Cardiac septum (tissue), 1 donor: ENCODE data around the gene BORCS6. TPM values are rescaled to one million over a fixed set of nuclear protein-coding genes. Genes with fewer than 3 reads are reported as not detected.
"Not testable (repeated sequence)": the region's sequence is repeated elsewhere in the genome, so short reads cannot be mapped to it uniquely, and the experiment has no call there.

Experiments used
- DNase-seq: peaks from one replicate; pipeline ENCODE4 v3.0.0-alpha.2; 2020; ENCODE audit warnings: low spot score
- intact Hi-C: fragments of 100-400 bp; cut with DNase I; formaldehyde crosslinking; loops from one replicate; pipeline ENCODE4 v1.14.0; 2022
- total RNA-seq: library from RNA; stranded (reverse); fragmentation: NEBNext Ultra II Directional; extraction: Animal tissue kit (Norgen Biotek cat#: 25700); gene quantifications from one replicate; pipeline ENCODE4 v1.2.1, GENCODE V29; 2021
- donor health status: DM: no; HTN: no; CAD: no.

The BORCS6 gene
- total RNA-seq, 1 donor from 2014 or later: 6.8 TPM

DNA sequence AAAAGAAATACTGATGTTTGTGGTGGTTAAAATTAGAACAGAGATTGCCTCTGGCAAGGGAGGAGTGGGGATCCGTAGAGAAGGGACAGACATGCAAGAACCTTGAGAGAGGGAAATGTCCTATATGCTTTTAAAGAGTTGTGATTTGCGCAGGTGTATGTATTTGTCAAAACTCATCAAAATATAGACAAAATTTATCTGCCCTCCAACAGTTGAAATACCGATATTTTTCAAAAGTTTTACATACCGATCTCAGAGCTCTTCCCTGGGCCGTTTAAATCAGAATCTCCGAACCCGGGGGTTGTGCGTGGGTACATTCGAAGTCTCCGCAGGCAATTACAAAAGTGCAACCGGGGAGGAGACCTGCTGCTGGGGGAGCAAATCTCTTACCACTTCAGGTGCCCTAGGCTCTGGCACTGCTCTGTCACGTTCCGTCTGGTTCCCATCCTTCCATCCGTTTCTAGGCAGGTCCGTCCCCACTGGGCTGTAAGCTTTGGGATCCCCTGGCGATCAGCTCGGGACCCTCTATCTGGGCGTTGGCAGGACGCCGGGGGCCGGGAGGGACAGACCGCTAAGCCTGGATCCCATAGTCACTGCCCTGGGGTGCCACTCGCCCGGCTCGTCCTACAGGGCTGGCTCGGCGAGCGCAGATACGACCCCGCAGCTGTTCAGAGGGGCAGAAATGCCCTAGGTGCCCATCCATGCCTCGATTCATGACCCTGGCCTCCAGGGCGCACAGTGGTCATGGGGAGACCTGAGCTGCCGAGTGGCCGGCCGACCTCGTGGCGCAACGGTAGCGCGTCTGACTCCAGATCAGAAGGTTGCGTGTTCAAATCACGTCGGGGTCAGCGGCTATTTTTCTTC lies 4.2 kb downstream of the BORCS6 start:
- DNase-seq: peak; percentile 93
- intact Hi-C loops: loop anchor here (1.0 to 5.0 kb wide), 4 partner anchors 29 to 67 kb away; partner anchors contain the start of gene ALOXE3

DNA sequence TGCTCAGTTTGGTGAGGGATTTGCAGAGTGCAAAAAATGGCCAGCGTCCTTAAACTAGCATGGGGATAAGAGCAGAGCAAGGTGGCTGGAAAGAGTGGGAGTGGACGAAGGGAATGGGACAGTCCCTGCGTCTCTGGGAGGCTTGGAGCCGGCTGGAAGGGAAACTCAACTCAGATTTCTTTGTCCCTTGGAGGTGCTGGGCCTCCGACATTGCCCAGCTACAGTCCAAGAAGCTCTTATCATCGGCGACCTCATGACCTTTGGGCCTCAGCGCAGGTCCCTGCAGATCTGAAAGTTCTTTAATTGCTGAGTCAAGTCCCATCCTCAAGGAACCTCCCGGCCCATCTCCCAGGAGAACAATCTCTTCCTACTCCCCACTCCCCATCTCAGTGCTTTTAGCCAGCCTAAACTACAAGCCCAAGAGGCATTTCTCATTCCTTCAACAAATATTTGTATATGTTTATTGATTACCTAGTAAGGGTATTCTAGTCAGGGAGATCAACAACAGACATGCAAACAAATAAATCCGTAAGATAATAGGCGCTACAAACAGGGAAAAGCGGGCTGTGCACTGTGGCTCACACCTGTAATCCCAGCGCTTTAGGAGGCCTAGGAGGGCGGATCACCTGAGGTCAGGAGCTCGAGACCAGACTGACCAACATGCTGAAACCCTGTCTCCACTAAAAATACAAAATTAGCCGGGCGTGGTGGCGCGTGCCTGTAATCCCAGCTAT lies 12.8 kb downstream of the BORCS6 start:
- intact Hi-C loops: no loop called here
- no peak for DNase-seq

DNA sequence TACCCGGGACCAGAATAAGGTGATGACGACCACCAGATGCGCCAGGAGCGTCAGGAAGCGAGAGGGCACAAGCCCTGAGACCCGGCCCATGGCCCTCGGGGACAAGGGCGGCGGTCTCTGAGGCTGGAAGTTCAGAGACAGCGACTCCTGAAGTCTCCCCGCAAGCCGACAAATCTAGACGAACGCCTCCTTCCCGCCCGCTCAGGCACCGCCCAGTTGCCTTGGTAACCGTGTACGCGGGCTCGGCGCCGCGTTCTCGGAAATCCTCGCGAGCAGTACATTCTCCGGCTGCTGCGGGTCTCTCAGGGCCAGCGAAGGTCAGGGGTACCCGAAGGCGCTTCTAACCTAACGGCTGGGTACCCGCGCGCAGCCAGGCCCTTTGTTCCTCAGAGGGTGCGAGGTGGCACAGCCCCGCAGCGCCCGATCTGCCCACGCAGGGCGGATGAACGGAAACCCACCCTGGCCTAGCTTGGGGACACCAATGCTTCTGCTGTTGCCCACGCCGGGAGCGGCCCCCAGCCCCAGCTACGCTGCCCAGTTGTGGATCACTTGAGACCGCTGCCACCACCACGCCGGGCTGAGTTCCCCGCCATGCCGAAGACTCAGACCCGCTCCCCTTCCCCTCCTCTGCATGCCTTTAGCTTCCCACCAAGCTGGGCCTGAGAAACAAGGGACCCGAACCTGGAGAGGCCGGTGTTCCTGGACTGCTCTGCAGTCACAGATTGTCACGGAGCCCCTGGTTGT lies 13.6 kb downstream of the BORCS6 start, which contains the start of gene TMEM107:
TSS of gene TMEM107 (minus strand) at position 184 of the 744 bp plus-strand sequence. CDS start at position 90, 94 bp downstream.
- peak; percentile 91 for DNase-seq
- intact Hi-C loops: no loop called here

DNA sequence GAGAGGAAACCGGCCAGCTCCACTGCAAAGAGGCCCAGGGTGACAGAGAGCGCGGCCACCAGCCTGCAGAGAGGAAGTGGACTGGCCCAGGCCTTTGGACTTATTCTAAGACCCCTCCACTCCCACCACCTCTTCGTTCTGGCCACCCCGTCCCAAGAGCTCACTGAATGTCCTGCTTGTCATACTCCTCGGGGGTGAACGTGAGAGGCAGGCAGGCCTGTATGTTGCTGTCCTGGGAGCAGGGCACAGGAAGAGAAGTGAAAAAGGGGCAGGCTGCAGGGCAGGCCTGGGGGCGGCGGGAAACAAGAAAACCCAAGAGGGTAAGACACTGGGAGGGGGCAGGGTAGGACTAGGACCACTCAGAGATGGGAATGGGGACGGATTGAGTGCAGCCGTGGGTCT lies 14.2 kb downstream of the BORCS6 start:
- DNase-seq: no peak
- intact Hi-C loops: no loop called here

DNA sequence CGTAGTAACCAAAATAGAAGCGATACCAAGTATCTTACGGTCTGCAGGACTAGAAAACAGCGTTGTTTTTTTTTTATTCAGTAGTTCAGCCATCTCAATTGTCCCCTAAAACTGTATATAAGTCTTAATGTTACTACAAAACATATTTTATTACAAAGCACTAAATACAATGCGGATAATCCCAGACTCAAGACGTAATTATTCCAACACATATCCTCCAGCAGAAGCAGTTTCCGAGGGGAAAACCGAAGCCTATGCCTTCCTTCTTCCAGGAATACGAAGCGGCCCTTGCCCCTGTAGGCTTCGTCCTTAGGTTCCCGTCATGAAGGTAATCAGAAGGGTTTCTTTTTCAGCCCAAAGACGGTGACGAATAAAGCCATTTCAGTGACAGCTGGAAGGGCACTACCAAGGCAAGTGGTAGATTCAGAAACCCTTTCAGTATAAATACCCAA lies 16.1 kb downstream of the BORCS6 start:
- no peak for DNase-seq
- intact Hi-C loops: no loop called here

DNA sequence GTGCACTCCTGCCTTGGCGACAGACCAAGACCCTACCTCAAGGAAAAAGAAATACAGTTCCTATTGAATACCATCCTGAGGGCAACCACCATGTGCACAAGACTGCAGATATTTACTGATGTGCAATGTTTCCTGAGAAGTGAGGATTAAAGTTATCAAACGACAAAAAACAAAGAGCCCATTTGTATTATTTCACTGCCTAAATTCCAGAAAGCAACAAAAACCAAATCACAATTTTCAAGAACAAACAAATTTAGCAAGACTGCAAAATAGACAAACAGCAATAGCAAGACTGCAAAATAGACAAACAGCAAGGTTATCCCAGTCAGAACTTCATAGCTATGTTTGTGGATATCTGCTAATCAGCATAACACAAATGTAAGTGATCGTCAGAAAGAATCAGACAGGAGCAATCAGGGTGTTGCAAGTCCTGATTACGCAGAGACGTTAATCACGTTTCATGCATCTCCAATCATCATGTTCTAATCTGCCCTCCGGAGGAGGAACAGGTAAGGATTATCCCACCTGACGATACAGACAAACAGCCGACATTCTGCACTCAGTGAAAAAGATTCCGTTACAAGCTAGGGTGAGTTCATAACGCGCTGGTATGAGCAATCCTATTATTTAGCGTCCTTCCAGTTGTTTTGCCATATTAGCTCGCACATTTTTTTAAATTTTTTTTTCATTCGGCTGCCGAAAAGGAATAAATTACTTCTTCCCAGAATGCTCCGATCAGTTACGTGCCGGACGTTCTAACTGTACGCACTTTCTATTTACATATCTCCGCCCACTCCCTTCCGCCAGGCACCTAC lies 16.7 kb downstream of the BORCS6 start:
- DNase-seq: no peak
- intact Hi-C loops: no loop called here

DNA sequence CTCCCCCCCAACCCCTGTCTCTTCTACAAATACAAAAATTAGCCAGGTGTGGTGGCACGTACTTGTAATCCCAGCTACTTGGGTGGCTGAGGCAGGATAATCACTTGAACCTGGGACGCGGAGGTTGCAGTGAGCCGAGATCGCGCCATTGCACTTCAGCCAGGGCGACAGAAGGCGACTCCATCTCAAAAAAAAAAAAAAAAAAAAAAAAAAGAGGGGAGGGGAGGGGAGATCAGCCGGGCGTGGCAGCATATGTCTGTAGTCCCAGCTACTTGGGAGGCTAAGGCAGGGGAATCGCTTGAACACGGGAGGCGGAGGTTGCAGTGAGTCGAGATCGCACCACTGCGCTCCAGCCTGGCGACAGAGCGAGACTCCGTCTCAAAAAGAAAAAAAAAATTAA lies 19.8 kb downstream of the BORCS6 start:
- intact Hi-C loops, DNase-seq: not testable (repeated sequence)

DNA sequence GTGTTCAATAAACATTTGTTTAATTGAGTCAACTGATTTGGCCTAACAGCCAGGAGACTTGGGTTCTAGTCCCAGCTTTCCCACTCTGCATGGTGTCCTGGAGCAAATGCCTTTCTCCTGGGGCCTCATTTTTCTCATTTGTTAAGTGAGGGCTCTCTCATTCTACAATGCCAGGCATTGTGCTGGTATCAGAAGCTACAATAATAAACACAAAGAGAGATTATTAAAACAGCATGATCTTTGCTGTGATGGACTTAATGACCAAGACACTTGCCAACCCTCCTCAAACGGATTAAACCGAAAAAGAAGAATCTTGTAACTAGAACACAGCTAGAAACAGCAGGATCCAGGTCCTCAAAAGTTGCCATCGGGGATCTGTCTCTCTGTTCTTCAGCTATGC lies 22.5 kb downstream of the BORCS6 start:
- intact Hi-C loops: no loop called here
- DNase-seq: no peak

DNA sequence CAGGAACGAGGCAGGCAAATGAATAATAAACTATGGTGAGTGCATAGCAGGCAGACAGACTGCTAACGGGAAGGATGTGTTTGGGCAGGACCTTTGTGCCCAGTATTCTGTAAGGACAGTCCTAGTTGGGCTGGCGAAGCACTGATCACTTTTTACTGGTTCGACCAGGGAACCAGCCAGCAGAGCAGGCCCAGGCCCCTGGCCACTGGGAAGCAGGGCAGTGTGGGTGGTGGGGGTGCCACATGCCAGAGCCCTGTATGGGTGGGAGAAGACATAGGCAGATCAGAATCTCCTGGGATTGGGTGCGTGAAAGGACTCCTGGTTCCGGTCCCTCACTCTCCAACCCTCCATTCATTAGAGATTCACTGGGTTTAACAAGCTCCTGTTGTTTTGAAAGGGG lies 23.2 kb downstream of the BORCS6 start:
- no peak for DNase-seq
- intact Hi-C loops: no loop called here

DNA sequence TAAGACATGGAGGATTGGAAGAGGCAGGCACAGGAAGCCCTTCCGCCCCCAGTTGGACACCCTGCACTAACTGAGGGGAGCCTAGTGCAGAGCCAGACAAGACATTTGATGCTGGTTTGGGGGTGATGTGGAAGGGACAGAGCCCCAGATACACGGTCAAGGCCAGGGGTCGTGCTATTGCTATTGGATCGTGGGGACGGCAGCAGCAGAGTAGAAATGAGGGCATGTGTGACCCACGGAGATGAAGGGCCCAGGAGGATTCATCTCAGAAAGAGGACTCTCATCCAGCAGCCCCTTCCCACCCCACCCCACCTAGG lies 25.2 kb downstream of the BORCS6 start:
- intact Hi-C loops: no loop called here
- no peak for DNase-seq

DNA sequence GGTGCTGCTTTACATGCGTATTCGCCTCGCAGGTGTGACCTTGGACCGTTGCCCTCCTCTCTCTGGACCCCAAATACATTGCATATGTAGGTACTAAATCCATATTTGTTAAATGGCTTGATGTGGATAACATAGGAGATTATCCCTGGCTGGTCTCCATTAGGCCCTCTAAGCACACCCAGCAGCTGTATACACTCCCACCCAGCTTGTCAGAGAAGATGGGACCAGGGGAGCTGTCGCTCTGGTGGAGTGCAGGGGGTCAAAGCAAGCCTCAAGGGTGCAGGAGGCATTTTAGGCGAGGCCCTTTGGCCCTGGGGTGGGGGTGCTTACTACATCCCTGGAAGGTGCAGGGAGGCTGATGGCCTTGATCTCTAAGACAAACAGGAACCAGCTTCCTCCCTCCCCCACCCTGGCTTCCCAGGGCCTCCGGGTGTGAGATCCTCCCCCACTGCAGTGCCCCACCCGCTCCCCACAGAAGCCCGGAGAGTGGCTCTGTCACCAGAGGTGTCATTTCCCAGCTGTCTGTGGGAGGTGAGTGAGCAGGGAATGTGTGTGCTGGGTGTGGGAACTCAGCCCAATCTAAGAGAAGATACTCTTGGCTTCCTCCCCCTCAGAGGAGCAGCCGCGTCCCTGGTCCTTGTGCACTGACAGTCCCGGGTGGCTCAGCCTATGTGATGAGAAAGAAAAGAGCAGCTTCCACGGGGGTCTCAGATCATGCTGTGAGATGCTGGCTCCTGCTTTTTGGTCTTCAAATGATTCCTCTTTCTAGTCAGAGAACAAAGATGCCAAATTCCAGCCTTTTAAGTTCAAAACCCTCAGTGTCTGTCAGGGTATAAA lies 25.8 kb downstream of the BORCS6 start:
- intact Hi-C loops: no loop called here
- peak; percentile 94 for DNase-seq

DNA sequence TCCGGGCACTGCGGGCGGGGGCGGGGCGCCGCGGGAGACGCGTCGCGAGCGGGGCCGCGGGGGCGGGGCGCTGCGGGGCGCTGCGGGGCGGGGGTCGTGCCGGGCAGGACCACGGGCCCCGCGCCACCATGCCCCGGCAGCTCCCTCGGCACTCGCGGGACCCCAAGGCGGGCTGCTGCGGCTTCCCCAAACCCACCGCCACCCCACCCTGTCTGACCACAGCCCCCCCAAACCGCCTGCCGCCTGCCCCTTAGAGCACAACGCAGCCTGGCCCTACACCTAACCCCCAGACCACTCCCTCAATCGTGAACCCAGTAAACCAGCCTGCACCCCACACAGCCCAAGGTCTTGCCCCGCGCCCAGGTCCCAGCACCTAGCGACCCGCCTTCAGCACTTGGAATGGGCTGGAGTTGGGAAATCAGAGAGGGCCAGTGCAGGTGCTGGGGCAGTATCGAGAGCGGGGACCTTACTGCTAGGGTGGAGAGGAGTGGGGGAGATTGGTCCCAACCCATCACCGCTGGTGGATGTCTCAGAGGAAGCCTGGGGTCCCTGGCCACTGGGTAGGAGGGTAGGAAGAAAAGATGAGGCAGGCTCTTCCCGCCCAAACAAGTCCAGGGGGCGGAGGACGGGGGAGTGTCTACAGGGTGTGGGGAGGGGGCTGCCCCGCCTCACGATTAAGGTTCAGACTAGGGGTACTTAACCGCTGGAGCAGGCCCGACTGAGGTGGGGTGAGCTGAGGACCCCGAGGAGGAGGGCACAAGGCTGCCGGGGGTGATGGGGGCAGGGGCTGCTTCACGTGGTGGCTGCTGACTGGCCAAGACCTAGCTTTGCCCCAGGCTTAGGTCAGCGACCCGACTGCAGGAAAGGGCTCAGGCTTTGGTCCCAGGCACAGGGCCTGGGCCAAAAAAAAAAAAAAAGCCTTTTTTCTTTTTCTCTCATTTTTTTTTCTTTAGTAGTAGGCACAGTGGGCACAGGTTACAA lies 26.7 kb downstream of the BORCS6 start:
- intact Hi-C loops: no loop called here
- DNase-seq: no peak

DNA sequence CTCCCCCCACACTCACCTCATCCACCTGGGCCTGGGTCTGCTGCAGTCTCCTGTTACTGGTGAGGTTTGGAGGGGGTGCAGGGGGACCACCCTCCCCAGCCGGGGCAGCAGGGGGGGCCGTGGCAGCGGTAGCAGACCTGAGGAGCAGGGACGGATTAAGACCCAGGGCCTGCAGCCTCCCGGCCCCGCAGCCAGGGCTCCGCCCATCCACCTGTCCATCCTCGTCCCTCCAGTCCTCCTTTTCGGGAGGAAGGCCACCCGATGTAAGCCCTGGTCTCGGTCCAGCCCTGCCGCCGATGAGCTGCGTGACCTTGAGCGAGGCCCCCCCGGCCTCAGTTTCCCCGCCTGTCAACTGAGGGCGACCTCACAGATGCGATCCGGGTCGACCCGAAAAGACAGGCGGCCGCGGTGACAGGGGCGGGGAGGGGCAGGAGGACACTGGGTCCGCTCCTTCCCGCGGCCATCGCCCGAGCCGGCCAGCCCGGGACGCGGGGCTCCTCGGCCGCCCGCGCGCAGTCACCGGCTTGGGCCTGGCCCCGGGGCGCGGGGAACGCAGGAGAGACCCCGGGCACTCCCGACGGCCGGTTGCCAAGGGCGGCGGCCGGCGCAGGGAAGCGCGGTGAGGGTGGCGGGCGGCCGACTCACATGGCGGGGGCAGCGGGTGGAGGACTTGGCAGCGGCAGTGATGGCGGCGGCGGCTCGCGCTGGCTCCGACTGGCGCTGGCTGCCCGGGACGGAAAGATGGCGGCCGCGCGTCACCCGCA lies 27.6 kb downstream of the BORCS6 start, which contains the start of gene VAMP2:
TSS of gene VAMP2 (minus strand) at position 716 of the 764 bp plus-strand sequence. CDS start at position 647, 69 bp downstream.
- intact Hi-C loops: no loop called here
- DNase-seq: peak; percentile 93

DNA sequence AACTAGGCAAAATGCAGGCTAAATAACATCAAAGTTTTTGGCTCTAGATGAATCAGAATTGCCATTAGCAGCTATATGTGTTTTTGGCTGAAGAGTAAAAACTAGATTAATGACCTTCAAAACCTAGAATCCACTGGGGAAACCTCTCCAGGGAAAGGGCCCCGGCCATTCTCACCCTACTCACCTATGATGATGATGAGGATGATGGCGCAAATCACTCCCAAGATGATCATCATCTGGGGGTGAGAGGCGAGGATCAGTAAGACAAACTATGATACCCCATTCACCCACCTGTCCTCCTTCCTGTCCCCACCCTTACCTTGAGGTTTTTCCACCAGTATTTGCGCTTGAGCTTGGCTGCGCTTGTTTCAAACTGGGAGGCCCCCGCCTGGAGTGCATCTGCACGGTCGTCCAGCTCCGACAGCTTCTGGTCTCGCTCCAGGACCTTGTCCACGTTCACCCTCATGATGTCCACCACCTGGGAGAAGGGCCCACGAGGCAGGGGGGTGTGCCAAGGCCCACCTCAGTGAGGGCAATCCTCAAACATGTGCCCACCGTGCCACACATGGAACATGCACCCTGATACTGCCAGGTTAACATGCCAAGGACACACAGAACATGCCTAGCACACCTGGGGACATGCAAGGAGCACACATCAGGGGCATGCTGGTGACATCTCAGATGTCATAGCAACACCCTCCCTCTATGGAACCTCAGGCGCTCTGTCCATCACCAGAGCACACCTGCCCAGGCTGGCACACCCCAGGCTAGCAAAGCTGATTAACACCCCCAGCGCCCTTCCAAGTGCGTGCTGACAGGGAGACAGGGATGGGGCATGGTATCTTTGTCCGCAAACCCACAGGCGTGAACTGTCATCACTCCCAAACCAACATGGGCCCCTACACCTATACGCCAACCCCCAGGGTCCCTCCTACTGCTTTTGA lies 28.4 kb downstream of the BORCS6 start:
- intact Hi-C loops: no loop called here
- DNase-seq: no peak

DNA sequence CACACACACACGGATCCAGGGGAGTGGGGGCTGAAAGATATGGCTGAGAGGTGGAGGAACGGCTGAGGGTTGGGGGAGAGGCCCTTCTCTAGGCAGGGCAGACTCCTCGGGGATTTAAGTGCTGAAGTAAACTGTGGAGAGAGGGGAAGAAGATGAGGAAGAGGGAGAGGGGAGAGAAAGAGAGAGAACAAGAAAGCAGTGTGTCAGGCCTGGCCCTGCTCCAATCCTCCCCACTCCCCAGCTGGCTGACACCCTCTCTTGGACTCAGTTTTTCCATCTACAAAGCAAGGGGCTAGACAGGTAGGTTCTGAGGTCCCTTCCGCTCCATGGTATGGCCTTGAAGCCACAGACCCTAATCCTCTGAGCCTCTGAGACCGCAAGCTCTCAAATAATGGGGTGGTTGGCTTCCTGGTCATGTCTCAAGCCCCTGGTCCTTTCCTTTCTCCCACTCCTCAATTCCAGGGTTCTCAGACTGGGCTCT lies 29.2 kb downstream of the BORCS6 start:
- intact Hi-C loops: no loop called here
- DNase-seq: no peak
